ENCODE results near the gene LETMD1.

DNA sequence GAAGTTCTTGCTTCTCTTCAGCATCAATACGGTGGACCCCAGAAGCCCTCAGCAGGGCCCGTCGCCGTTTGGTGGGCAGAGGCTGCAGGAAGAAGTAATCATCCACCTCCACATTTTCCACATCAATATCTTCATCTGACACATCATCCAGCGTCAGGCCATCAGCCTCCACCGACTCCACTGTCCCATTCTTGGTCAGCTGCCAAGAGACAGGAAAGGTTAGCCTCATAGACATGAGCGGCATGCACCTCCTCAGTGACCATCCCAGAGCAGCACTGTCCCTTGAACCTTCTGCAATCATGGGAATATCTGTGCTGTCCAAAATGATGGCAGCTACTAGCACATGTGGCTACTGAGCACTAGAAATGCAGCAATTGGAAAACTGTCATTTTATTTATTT is 19.6 kb downstream of the LETMD1 start:
- TF ChIP-seq, protein P1, sequence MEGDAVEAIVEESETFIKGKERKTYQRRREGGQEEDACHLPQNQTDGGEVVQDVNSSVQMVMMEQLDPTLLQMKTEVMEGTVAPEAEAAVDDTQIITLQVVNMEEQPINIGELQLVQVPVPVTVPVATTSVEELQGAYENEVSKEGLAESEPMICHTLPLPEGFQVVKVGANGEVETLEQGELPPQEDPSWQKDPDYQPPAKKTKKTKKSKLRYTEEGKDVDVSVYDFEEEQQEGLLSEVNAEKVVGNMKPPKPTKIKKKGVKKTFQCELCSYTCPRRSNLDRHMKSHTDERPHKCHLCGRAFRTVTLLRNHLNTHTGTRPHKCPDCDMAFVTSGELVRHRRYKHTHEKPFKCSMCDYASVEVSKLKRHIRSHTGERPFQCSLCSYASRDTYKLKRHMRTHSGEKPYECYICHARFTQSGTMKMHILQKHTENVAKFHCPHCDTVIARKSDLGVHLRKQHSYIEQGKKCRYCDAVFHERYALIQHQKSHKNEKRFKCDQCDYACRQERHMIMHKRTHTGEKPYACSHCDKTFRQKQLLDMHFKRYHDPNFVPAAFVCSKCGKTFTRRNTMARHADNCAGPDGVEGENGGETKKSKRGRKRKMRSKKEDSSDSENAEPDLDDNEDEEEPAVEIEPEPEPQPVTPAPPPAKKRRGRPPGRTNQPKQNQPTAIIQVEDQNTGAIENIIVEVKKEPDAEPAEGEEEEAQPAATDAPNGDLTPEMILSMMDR (IDR thresholded peaks at IDR 0.05), result no peak
- TF ChIP-seq POLR2A (IDR thresholded peaks at IDR 0.05), result no peak
